Uterus (tissue), 4 donors: ENCODE results near the gene FCAR. TPM values are rescaled to one million over a fixed set of nuclear protein-coding genes. Genes with fewer than 3 reads are reported as not detected.

Experiments used
- DNase-seq, 2 donors: peaks; one replicate each; pipeline ENCODE4 v3.0.0-alpha.2; 2019 to 2020
- H3K27ac ChIP-seq, 2 donors: fragments of 200-600 bp; sonication (generic); 1 replicate in 1 of 2; 2 replicates in 1 of 2; pipeline ENCODE4 v1.5.1; 2016 to 2018
- H3K27me3 ChIP-seq, 2 donors: fragments of 200-600 bp; sonication (generic); one replicate each; pipeline ENCODE4 v1.5.1; 2018 to 2019; ENCODE audit warnings: control low read depth in 1 of 2
- H3K36me3 ChIP-seq, 2 donors: fragments of 200-600 bp; sonication (generic); one replicate each; pipeline ENCODE4 v1.5.1; 2019; ENCODE audit warnings: control low read depth in 1 of 2
- H3K4me1 ChIP-seq, 2 donors: fragments of 200-600 bp; sonication (generic); one replicate each; pipeline ENCODE4 v1.5.1; 2018 to 2019; ENCODE audit warnings: control low read depth in 1 of 2
- H3K4me3 ChIP-seq, 2 donors: fragments of 200-600 bp; sonication (generic); 1 replicate in 1 of 2; 2 replicates in 1 of 2; pipeline ENCODE4 v1.5.1; 2018 to 2019; ENCODE audit warnings: mild to moderate bottlenecking in 1 of 2
- H3K9me3 ChIP-seq, 2 donors: fragments of 200-600 bp; sonication (generic); one replicate each; pipeline ENCODE4 v1.5.1; 2019; ENCODE audit warnings: control low read depth in 1 of 2
- CTCF ChIP-seq, 4 experiments: fragments of 200-600 bp in 2 of 4; fragments of 450-650 bp in 2 of 4; sonication (generic) in 2 of 4; IDR thresholded peaks; one replicate each; pipeline ENCODE4 v1.5.1; 2016 to 2019; ENCODE audit warnings: antibody characterized with exemption in 4 of 4, mild to moderate bottlenecking in 2 of 4, moderate library complexity in 1 of 4
- POLR2A ChIP-seq, 2 donors: fragments of 450-650 bp; IDR thresholded peaks; one replicate each; pipeline ENCODE4 v1.6.1; 2016; ENCODE audit warnings: antibody characterized with exemption in 2 of 2, mild to moderate bottlenecking in 1 of 2, moderate library complexity in 1 of 2
- intact Hi-C: fragments of 100-400 bp; cut with DNase I; formaldehyde crosslinking; loops from one replicate; pipeline ENCODE4 v1.15.1; 2023; ENCODE audit warnings: low total_unique reads
- total RNA-seq, 4 donors: library from RNA; depleted of rRNA in 3 of 4; stranded (reverse); fragments of >200 nt in 3 of 4; gene quantifications; one replicate each; pipeline versions ENCODE4 v1.1.0 to v1.2.4, GENCODE V29; 2014 to 2023
- donor health status: DM: yes; HTN: yes; CAD: no.

The FCAR gene
- total RNA-seq, 4 donors from 2014 or later = 0.40 to 20.0 (median 1.4) TPM

DNA sequence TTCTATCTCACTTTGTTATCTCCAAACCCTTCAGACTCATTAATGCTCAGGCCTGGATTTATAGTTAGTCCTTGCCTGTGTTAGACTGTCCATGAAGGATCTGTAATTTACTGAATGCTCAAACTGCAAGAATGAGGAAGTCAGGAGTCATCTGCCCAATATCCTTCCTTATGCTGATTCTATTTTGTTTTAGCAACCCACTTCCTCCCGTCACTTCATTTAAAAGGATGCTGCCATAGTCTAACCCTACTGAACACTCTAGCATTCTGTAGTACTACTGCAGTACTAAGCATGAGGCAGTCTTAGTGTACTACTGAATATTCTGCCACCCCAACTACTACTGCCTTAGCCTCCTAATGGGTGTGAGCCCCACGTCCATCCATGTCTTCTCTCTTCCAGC lies 1.5 kb downstream of the FCAR start:
- H3K4me1 ChIP-seq = no peaks in the 10 kb centered on the region
- no peak overlapping the region for H3K4me3 ChIP-seq
- no peaks in the 10 kb centered on the region for H3K9me3 ChIP-seq
- H3K27ac ChIP-seq = no peak overlapping the region
- H3K27me3 ChIP-seq = no peaks in the 10 kb centered on the region
- TF ChIP-seq CTCF (IDR thresholded peaks at IDR 0.05) = no peak
- TF ChIP-seq POLR2A (IDR thresholded peaks at IDR 0.05) = no peak
- no peaks in the 10 kb centered on the region for H3K36me3 ChIP-seq
- intact Hi-C loops = no loop called here
- no peak for DNase-seq

GRCh38 chr19:54877471-54877870 lies 3.4 kb downstream of the FCAR start:
- DNase-seq = no peak
- no peaks in the 10 kb centered on the region for H3K27me3 ChIP-seq
- H3K4me1 ChIP-seq = no peaks in the 10 kb centered on the region
- H3K9me3 ChIP-seq = no peaks in the 10 kb centered on the region
- TF ChIP-seq POLR2A (IDR thresholded peaks at IDR 0.05) (no peak), CTCF (IDR thresholded peaks at IDR 0.05) (no peak)
- no peaks in the 10 kb centered on the region for H3K36me3 ChIP-seq
- intact Hi-C loops = no loop called here
- H3K27ac ChIP-seq = no peak overlapping the region
- no peak overlapping the region for H3K4me3 ChIP-seq

DNA sequence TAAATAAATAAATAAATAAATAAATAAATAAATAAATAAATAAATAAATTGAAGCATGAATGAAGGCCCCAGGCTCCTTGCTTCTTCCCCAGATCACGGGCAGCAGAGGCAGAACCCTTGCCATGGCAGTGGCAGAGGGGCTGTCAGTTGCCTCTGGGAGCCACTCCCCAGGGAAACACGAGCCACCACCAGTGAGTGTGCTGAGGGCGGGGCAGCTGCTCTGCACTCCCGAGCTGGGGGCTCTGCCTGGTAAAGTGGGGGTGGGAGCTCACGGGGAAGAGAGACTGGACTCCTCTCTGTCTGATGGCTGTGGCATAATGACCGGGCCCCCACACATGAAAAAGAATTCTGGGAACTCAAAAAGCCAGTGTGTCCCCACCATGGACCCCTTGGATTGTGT lies 7.8 kb downstream of the FCAR start:
- DNase-seq = no peak
- no peaks in the 10 kb centered on the region for H3K9me3 ChIP-seq
- H3K4me3 ChIP-seq = no peak overlapping the region
- no peak overlapping the region for H3K27ac ChIP-seq
- H3K27me3 ChIP-seq = no peaks in the 10 kb centered on the region
- H3K4me1 ChIP-seq = no peaks in the 10 kb centered on the region
- no peaks in the 10 kb centered on the region for H3K36me3 ChIP-seq
- no peak for TF ChIP-seq CTCF (IDR thresholded peaks at IDR 0.05)
- TF ChIP-seq POLR2A (IDR thresholded peaks at IDR 0.05) = no peak
- intact Hi-C loops = no loop called here

GRCh38 chr19:54882758-54883157 lies 8.7 kb downstream of the FCAR start:
- no peak overlapping the region for H3K27ac ChIP-seq
- H3K27me3 ChIP-seq = no peaks in the 10 kb centered on the region
- no peak for TF ChIP-seq POLR2A (IDR thresholded peaks at IDR 0.05)
- TF ChIP-seq CTCF (IDR thresholded peaks at IDR 0.05) = no peak
- H3K4me3 ChIP-seq = no peak overlapping the region
- intact Hi-C loops = no loop called here
- no peaks in the 10 kb centered on the region for H3K9me3 ChIP-seq
- H3K36me3 ChIP-seq = no peaks in the 10 kb centered on the region
- no peak for DNase-seq
- H3K4me1 ChIP-seq = no peaks in the 10 kb centered on the region

DNA sequence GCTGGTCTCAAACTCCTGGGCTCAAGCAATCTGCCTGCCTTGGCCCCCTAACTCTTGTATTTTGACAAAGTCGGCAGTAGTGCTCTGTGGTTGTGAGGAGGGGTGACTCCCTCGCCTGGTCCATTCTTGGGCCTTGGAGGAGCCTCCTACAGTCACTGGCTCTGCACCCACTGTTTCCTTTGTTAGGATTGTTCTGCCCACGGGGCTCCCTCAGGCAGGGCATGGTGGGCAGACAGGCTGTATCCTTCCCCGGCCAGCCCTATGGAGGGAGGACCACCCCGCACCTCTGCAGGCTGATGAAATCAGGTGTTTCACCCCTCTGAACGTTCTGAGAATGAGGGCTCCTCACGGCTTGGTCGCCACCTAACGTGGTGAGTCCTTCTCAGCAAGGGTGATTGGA lies 9.2 kb downstream of the FCAR start:
- no peak overlapping the region for H3K4me3 ChIP-seq
- no peak for DNase-seq
- no peak for TF ChIP-seq POLR2A (IDR thresholded peaks at IDR 0.05)
- TF ChIP-seq CTCF (IDR thresholded peaks at IDR 0.05) = no peak
- no peak overlapping the region for H3K27ac ChIP-seq
- intact Hi-C loops = no loop called here
- H3K9me3 ChIP-seq = no peaks in the 10 kb centered on the region
- H3K27me3 ChIP-seq = no peaks in the 10 kb centered on the region
- H3K36me3 ChIP-seq = no peaks in the 10 kb centered on the region
- no peaks in the 10 kb centered on the region for H3K4me1 ChIP-seq
